Frontal cortex (tissue), 4 donors: ENCODE measurements around the gene AK4. TPM values are rescaled to one million over a fixed set of nuclear protein-coding genes. Genes with fewer than 3 reads are reported as not detected.
A peak's percentile ranks its signal among the peaks of the same experiment; 100 is the strongest.
"Not testable (repeated sequence)": the region's sequence is repeated elsewhere in the genome, so short reads cannot be mapped to it uniquely, and the experiment has no call there.

Source experiments
- DNase-seq, 2 donors: peaks; one replicate each; pipeline ENCODE4 v3.0.0; 2012; ENCODE audit warnings: low spot score in 2 of 2
- FAIRE-seq: peaks from 2 replicates; lab custom pipeline; 2012; peaks lifted over from hg19 to GRCh38; lab: Jason Lieb, UNC
- total RNA-seq: library from RNA; depleted of rRNA; stranded (reverse); fragments of >200 nt; gene quantifications from one replicate; pipeline ENCODE4 v1.2.3, GENCODE V29; 2014
- donor health status: control.
- donor health status: control.
- donor health status: control.

The AK4 gene
- total RNA-seq, 1 donor from 2014 or later: 9.0 TPM

GRCh38 chr1:65235867-65236805 is 88.1 kb downstream of the AK4 start:
- peak; percentile 96 for FAIRE-seq
- DNase-seq: no peak

GRCh38 chr1:65237088-65237487 is 89.1 kb downstream of the AK4 start:
- DNase-seq, FAIRE-seq: not testable (repeated sequence)

GRCh38 chr1:65237503-65237902 is 89.5 kb downstream of the AK4 start:
- FAIRE-seq: no peak
- DNase-seq: no peak

DNA sequence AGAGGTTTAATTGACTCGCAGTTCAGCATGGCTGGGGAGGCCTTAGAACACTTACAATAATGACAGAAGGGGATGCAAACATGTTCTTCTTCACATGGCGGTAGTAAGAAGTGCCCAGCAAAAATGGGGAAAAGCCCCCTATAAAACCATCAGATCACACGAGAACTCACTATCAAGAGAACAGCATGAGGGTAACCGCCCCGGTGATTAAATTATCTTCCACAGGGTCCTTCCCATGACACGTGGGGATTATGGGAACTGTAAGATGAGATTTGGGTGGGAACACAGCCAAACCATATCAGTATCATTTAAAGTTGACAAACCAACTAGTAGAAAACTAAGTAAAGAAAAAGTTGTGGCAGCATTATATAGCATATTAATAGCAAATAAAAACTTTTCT is 90.0 kb downstream of the AK4 start:
- no peak for FAIRE-seq
- no peak for DNase-seq

DNA sequence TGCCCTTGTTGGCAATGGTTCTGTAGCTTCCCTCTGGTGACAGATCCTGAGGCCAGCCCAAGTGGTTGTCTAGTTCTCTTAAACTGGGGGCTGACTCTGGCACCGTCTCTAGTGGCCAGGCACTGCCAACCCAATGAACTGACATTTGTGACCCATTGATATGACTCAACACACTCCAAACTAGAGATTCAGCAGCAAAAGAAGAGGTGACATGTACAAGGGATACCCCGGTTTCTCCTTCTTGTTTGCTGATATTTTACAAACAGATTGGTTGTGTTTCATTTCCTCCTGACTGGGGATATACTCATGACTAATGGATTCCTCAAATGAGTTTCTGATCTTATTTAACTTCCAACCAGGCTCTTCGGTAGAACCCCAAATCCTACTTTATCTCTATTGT is 95.5 kb downstream of the AK4 start:
- FAIRE-seq (no peak), DNase-seq (no peak)

DNA sequence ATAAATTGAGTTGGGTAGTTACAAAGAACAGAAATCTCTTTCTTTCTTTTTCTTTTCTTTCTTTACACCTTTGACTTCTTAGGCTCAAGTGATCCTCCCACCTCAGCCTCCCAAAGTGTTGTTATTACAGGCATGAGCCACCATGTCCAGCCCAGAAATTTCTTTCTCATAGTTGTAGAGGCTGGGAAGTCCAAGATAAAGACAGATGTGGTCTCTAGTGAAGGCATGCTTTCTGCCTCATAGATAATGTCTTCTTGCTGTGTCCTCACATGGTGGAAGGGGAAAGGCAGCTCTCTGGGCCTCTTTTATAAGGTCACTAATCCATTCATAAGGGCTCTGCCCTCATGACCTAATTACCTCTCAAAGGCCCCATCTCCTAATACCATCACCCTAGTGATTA is 97.3 kb downstream of the AK4 start:
- DNase-seq (no peak), FAIRE-seq (no peak)

DNA sequence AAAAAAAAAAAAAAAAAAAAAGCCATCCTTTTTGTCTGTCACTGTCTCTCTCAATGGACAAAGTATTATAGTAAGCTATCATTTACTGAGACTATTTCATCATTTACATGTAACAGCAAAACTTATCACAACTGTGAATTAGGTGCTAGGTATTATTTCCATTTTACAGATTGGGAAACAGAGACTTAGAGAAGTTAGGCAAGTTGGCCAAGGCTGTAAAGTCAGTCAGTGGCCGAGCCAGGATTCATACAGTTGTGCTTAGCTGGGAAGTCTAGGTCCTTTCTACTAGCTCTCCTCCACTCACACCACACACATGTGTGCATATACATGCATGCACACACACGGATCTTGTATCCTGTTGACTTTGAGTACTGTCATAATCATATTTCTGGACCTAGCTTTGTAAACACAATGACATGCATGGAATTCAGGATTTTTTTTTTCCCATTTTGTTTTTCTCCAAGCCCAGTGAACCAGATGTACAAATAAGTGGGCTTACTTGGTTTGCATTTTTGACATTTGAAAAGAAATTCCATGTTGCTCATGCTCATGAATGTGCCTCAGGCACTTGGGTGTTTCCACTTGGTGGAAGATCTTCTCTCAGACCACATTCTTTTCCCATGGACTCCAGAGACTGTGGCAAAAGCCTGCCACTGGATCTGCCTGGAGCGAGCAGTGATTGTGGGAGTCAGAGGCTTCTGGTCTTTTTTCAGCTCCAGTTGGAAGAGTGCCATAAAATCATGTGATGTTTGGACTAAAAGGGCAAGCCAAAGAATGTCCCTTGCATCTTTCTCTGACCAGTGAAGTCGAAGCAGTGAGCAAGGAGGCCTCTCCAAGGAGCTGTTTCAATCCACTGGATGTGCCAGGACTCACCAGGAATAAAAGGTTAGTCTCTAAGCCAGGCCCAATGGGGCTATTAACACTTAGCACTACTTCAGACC is 99.7 kb downstream of the AK4 start:
- FAIRE-seq (no peak), DNase-seq (no peak)

- DNase-seq (no peak), FAIRE-seq (no peak)
These were observed 102.8 kb downstream of the AK4 start for GRCh38 chr1:65250826-65251225.

DNA sequence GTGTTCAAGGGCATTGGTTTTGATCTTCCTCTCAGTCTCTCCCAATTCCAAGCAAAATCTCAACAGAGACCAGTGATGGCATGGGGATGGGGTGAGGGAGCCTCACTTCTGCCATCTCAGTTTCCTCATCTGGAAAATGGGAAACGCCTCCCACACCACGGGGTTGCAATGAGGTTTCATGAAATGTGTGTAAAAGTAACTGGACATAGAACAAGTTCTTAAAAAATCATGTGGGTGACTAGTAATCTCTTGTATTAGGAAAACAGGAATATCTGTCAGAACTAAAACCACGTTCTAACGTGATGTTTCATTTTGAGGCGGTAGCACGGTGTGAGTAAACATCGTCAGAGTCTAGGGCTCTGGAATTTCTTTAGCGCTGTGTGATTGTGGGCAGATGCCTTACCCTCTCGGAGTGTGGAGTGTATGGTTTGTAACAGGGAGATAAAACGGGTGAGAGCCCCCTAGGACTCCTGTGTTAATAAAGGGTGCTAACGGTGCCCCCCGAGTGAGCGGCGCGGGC is 105.9 kb downstream of the AK4 start:
- FAIRE-seq: no peak
- no peak for DNase-seq

DNA sequence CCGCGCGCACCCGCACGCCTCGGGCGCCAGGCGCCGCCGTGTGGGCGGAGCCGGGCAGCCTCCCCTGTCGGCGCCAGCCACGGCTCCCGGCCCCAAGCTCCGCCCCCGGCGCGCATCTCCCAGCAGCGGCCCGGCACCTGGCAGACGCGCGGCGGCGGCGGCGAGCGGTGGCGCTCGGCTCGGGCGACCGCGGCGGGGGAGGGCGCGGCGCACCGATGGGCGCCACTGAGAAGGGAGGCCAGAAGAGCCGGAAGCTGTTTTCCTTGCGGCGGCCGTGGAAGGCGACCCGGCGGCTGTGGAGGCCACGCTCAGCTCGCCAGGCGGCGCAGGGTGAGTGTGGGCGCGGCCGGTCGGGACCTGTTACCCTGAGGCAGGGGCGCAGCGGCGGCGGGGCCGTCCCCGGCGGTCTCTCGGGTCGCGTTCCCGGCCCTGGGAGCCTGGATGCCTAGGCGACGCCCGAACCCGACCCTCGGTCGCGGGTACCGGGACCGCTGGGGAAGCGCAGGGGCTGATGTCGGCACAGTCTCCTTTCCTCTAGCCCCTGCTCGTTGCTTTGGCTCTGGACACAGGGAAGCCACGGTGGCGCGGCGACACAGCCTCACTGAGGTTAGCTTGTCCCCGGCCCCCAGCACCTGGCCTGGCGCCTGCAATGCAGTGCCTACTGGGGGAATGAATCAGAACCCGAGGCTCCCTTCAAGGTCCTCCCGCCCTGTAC is 106.5 kb downstream of the AK4 start:
- DNase-seq (peak; percentile 88 to 90), FAIRE-seq (no peak)

DNA sequence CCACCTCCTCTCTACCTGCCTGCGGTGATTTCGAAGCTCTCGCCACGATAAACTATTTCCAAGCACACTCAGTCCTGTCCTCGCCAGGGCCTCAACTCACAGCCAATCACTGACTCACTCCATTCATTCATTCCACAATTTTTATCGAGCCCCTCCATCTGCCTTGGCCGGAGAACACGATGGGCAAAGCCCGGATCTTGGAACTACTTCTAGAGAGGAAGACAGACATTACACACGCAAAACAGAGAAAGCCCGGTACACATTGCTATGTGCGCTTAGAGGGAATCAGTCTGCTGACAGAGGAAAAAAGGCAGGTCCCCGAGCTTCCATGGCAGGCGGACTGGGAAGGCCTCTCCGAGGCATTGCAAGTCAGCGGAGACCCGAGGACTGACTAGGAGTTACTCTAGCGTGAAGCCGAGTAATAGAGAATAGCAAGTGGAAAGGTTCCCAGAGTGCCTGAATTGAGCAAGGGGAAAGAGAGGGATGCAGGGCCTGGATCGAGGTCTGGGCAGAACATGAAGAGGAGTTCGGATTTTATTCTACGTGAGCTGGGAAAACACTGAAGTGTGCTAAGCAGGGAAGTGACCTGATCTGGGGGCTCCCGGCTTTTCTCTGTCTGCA is 107.1 kb downstream of the AK4 start:
- FAIRE-seq: no peak
- DNase-seq: no peak

GRCh38 chr1:65255656-65256050 is 107.7 kb downstream of the AK4 start:
- FAIRE-seq (no peak), DNase-seq (no peak)

DNA sequence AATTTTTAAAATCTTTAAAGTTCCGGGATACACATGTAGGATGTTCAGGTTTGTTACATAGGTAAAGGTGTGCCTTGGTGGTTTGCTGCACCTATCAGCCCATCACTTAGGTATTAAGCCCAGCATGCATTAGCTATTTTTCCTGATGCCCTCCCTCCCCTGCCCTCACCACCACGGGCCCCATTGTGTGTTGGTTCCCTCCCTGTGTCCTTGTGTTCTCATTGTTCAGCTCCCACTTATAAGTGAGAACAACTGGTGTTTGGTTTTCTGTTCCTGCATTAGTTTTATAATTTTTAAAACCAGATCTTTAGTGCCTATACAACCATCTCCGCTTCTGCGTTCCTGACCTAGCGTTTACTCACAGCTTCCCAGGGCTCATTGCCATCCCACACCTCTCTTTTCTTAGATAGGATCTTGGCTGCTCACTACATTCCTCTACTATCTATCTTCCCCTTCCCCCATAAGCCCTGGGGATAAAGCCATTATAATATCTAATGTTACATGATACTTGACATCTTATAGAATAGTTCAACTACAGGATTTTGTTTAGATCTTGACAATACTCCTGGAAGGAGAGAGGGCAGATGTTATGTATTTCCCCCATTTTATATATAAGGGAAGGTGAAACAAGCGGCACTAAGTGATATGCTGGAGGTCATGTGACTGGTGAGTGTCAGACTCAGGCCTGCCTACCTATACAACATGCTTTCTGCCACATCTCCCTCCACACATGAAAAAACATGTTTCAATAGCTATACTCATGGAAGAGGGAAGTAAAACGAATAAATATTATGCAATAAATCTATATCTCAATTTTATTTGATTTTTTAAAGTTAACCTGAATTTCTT is 109.1 kb downstream of the AK4 start:
- FAIRE-seq (no peak), DNase-seq (no peak)

- DNase-seq: no peak
- FAIRE-seq: no peak
These were observed 110.1 kb downstream of the AK4 start for GRCh38 chr1:65258106-65258505.

DNA sequence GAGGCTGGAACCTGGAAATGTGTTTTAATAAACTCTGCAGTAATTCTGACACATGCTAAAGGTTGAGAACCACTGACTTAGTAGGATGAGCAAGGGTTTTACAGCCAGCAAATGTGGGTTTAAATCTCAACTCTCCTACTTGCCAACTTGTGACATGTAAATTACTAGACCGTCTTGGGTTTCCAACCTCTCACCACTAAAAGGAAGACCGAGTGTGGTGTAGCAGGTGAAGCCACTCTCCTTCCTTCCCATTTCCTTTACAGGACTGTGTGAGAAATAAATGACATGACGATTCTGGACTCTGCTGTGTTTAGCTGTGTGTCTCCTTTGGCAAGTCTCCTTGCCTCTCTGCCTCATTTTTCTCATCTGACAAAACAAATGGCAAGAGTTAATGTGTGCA is 111.8 kb downstream of the AK4 start:
- DNase-seq (no peak), FAIRE-seq (no peak)

DNA sequence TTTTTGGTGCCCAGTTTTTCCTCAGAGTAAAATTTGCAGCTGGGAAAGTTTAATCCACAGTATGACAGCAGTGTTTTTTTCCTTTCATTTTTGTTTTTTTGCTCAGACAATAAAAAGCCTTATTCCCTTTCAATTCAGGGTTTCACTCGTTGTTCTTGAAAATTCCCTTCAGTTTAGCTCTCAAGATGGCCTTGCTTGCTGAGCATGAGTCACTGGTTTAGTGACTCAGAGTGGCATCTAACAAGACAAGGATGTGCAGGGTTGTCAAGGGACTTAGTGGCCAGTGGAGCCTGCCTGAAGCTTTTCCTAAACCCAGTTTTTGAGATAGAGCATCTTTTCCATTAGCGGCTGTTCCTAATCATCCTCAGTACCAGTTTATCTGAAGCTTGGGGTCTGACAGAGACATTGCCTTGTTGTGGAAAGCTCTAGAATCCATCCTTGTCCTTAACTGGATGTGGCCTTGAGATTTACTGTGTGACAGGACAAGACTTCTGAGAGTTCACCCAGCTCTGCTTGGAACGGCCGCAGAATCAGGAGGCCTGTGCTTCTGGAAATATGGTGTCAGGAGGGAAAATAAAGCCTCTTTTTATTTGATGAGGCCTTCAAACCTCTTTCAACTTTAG is 113.0 kb downstream of the AK4 start:
- FAIRE-seq: peak; percentile 79
- DNase-seq: no peak

DNA sequence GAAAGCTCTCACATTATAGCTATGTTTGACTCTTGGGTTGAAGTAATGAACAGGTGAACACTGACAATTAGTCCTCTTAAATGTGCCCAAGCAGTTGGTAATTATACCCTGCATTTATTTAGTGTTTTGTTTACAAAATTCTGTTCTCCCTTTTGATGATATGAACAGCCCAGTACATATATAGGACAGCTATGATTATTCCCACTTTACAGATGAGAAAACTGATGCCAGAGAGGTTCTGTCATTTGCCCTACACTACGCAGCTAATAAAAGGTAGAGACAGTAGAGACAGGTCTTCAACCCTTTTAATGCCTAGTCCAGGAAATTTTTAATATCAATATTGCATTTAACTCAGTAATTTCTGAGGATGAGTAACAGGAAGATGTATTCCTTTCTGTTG is 115.3 kb downstream of the AK4 start:
- DNase-seq: no peak
- FAIRE-seq: no peak
